Posterior vena cava (tissue), 2 donors: Measurements from ENCODE around the gene CNMD. TPM values are rescaled to one million over a fixed set of nuclear protein-coding genes. Genes with fewer than 3 reads are reported as not detected.
"Not testable (repeated sequence)": the region's sequence is repeated elsewhere in the genome, so short reads cannot be mapped to it uniquely, and the experiment has no call there.

Experiments used
- DNase-seq: peaks from one replicate; pipeline ENCODE4 v3.0.0-alpha.2; 2020; ENCODE audit warnings: low spot score
- intact Hi-C, 2 donors: fragments of 100-400 bp; cut with DNase I; formaldehyde crosslinking; loops; one replicate each; pipeline versions ENCODE4 v1.14.1 to v1.14.2; 2022 to 2023
- total RNA-seq, 2 donors: library from RNA; stranded (reverse); fragmentation: NEBNext Ultra II Directional; extraction: Animal tissue kit (Norgen Biotek cat#: 25700); gene quantifications; one replicate each; pipeline ENCODE4 v1.2.1, GENCODE V29; 2021
- donor health status: DM: yes; HTN: yes; CAD: no.
- donor health status: DM: yes; HTN: yes; CAD: no.

CNMD gene
- total RNA-seq, 2 donors from 2014 or later: not detected

GRCh38 chr13:52703482-52703881 lies 36.1 kb downstream of the CNMD start:
- intact Hi-C loops: no loop called here
- DNase-seq: no peak

DNA sequence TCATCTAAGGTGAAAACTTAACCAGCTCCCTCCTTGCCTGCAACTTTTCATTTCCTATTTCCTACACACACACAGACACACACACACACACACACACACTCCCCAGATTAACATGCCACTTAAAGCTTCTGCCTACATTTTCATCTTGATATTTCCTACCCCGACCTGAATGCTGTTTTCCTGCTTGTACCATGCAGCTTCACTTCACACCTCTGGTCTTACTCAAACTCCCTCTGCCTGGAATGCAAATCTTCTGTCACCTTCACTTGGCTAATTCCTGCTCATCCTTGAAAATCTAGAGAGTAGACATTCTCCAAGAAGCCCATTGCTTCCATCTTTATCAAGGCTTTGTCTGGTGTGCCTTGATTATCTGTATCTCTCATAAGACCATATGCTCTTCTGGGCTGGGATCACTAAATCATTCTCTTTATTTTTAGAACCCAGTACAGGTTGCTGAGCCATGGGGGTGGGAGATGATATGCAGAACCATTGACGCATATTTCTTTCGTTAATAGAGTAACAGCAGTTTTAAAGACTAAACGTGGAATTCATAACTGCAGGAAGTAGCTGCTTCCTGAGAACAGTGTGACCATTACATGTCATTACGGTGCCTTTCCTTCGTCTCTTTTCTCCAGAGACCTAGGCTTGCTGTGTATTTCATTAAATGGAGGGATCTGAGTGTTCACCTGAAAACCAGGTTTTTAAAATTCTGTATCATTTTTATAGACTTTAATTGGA lies 37.7 kb downstream of the CNMD start:
- intact Hi-C loops: no loop called here
- DNase-seq: no peak

DNA sequence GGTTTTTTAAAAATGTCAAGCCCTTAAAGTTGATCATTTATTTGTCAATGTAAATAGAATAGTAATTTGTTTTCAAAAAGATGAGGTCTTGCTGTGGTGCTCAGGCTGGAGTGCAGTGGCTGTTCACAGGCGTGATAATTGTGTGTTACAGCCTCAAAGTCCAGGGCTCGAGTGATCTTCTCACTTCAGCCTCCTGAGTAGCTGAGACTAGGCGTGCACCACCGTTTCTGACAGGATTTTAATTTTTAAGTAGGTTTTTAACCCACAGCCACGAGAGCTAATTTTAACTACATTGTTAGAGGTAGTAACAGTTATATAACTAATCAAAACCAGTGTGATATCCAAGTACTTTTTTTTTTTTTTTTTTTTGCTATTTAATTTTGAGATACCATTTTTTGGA lies 43.1 kb downstream of the CNMD start:
- DNase-seq: no peak
- intact Hi-C loops: loop anchor here in 1 of 2 donors (5.0 kb wide), 1 partner anchor 584 kb away; no protein-coding TSS in a partner anchor

GRCh38 chr13:52695856-52696255 lies 43.8 kb downstream of the CNMD start:
- intact Hi-C loops: loop anchor here in 1 of 2 donors (5.0 kb wide), 1 partner anchor 584 kb away; no protein-coding TSS in a partner anchor
- DNase-seq: no peak

- intact Hi-C loops: no loop called here
Measured at GRCh38 chr13:52686376-52686775, 53.2 kb downstream of the CNMD start.

DNA sequence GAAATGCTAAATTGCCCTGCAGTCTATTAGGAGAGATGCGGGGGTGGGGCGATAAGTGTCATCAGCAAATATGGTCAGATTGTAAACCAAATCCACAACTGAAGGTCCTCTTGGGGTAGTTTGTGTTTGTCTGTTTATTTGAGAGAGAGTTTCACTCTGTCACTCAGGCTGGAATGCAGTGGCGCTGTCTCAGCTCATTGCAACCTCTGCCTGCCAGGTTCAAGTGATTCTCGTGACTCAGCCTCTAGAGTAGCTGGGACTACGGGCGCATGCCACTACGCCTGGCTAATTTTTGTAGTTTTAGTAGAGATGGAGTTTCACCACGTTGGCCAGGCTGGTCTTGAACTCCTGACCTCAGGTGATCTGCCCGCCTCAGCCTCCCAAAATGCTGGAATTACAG lies 53.8 kb downstream of the CNMD start:
- intact Hi-C loops, DNase-seq: not testable (repeated sequence)

More at GRCh38 chr13:52686376-52686775, 53.2 kb downstream of the CNMD start:
- DNase-seq: no peak

- DNase-seq: no peak
- intact Hi-C loops: no loop called here
Measured at GRCh38 chr13:52677823-52678222, 61.8 kb downstream of the CNMD start.

GRCh38 chr13:52673465-52673864 lies 66.2 kb downstream of the CNMD start:
- DNase-seq: no peak
- intact Hi-C loops: no loop called here

GRCh38 chr13:52670726-52671125 lies 68.9 kb downstream of the CNMD start:
- intact Hi-C loops: no loop called here
- no peak for DNase-seq

DNA sequence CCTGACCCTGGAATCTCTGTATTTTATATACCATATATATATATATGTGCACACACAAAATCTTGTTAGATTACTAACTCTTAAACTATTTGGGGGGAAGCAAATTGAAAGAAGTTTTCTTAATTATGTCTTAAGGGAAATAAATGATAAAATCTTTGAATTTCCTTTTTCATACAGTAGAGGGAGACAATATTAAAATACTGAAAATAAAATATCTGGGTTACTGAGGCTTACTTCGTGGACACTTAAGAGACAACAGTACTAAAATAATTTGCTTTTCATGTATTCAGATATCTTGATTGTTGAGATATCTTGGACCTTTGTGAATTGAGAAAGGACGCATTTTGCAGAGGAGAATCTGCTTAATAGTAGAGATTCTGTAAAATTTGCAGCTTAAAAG lies 69.9 kb downstream of the CNMD start:
- intact Hi-C loops: no loop called here
- no peak for DNase-seq

- intact Hi-C loops: no loop called here
- no peak for DNase-seq
Measured at GRCh38 chr13:52665325-52665724, 74.3 kb downstream of the CNMD start.

DNA sequence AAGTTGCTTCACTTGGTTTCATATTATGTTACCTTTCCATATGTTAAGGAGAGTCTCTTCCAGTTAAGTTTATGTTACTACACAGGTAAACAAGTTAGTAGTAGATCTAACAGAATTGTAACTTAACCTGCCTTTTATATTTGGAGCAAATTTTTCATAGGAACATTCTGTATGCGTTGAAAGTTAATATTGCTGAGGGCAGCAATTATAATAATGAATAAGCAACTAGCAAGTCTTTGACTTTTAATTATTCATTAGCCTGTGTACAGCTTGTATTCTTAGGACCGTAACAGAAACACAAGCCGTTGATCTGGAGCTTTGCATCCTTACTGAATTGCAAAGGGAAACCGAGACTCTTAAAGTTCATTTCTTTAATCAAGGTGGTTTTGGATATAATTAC lies 75.3 kb downstream of the CNMD start:
- intact Hi-C loops: no loop called here
- DNase-seq: no peak

GRCh38 chr13:52659340-52659739 lies 80.3 kb downstream of the CNMD start:
- intact Hi-C loops: no loop called here
- DNase-seq: no peak

Other genes with a start within 250 kb of the CNMD start
- gene HNRNPA1L2, start 97.4 kb downstream of the CNMD start, total RNA-seq: 1 to 10 TPM; 5.6 to 7.5 TPM
- 10 to 100 TPM; 43.2 to 45.8 TPM for gene SUGT1, start 87.0 kb downstream of the CNMD start, total RNA-seq
- not detected for gene PCDH8, start 108.8 kb upstream of the CNMD start, total RNA-seq